D341Med (cell line): ENCODE results near the gene HOXA4.
A peak's percentile ranks its signal among the peaks of the same experiment; 100 is the strongest.

Experiments
- DNase-seq: peaks from one replicate; pipeline ENCODE4 v3.0.0; 2012; ENCODE audit warnings: low spot score

Gene HOXA4

GRCh38 chr7:27130540-27131389, at the start of gene HOXA4:
Gene HOXA4 (minus strand): TSS chr7:27130757. CDS start chr7:27130733, 24 bp downstream.
- peak; percentile 78 for DNase-seq

GRCh38 chr7:27179503-27180430, 49.2 kb upstream of the HOXA4 start:
- peak; percentile 85 for DNase-seq

GRCh38 chr7:27179030-27179429, 48.5 kb upstream of the HOXA4 start:
- no peak for DNase-seq

GRCh38 chr7:27178366-27178765, 47.8 kb upstream of the HOXA4 start:
- no peak for DNase-seq

- DNase-seq = no peak
These were observed 47.3 kb upstream of the HOXA4 start for GRCh38 chr7:27177795-27178320.

GRCh38 chr7:27176962-27177794, 46.6 kb upstream of the HOXA4 start:
- DNase-seq = no peak

GRCh38 chr7:27176524-27176845, 45.9 kb upstream of the HOXA4 start:
- DNase-seq = no peak

GRCh38 chr7:27175626-27176523, 45.3 kb upstream of the HOXA4 start:
- no peak for DNase-seq

GRCh38 chr7:27174874-27175625, 44.5 kb upstream of the HOXA4 start:
- no peak for DNase-seq

- DNase-seq = no peak
These were observed 43.7 kb upstream of the HOXA4 start, which contains the start of gene HOXA10 for GRCh38 chr7:27173956-27174873. Gene HOXA10 (minus strand): TSS chr7:27174320. CDS start chr7:27174306, 14 bp downstream.

GRCh38 chr7:27173511-27173955, 43.0 kb upstream of the HOXA4 start:
- no peak for DNase-seq

GRCh38 chr7:27172823-27173510, 42.4 kb upstream of the HOXA4 start:
- peak; percentile 69 for DNase-seq

- DNase-seq = no peak
These were observed 41.8 kb upstream of the HOXA4 start for GRCh38 chr7:27172315-27172774.

GRCh38 chr7:27171637-27172314, 41.2 kb upstream of the HOXA4 start:
- no peak for DNase-seq

GRCh38 chr7:27171325-27171636, 40.7 kb upstream of the HOXA4 start:
- no peak for DNase-seq

GRCh38 chr7:27170426-27171324, 40.1 kb upstream of the HOXA4 start:
- DNase-seq = no peak
